DND-41 (cell line): ENCODE results near the gene SLC18A3.

Experiments
- ATAC-seq: fragments of 200-7000 bp; cut with Tn5 transposase; 3 replicates; pipeline ENCODE4 v1.9.1; 2021; ENCODE audit warnings: low read depth; ENCODE audit not compliant: insufficient read depth
- DNase-seq: peaks from one replicate; pipeline ENCODE4 v3.0.0-alpha.2; 2020
- H2AFZ ChIP-seq: 2 replicates; pipeline ENCODE4 v1.6.0; 2012; ENCODE audit warnings: low read depth, low read length
- H3K27ac ChIP-seq: 2 replicates; pipeline ENCODE4 v1.5.1; 2012; ENCODE audit warnings: low read length, inconsistent platforms
- H3K27me3 ChIP-seq: fragments of 200-600 bp; sonication (generic); 2 replicates; pipeline ENCODE4 v1.6.0; 2012; ENCODE audit warnings: low read length, mild to moderate bottlenecking, inconsistent platforms; ENCODE audit not compliant: insufficient read depth, poor library complexity
- H3K36me3 ChIP-seq: 2 replicates; pipeline ENCODE4 v1.5.1; 2012; ENCODE audit warnings: low read length, inconsistent platforms; ENCODE audit not compliant: insufficient read depth
- H3K4me1 ChIP-seq: 2 replicates; pipeline ENCODE4 v1.5.1; 2012; ENCODE audit warnings: mild to moderate bottlenecking, low read length; ENCODE audit not compliant: insufficient read depth
- H3K4me2 ChIP-seq: 2 replicates; pipeline ENCODE4 v1.6.0; 2012; ENCODE audit warnings: mild to moderate bottlenecking, moderate library complexity, low read length, inconsistent platforms; ENCODE audit not compliant: insufficient read depth
- H3K4me3 ChIP-seq, 2 experiments: fragments of 200-600 bp in 1 of 2; shearing (Covaris generic) in 1 of 2; 2 replicates each; pipeline ENCODE4 v1.5.1; 2012 to 2016; ENCODE audit warnings: inconsistent platforms in 2 of 2, low read length in 2 of 2, mild to moderate bottlenecking in 2 of 2, low read depth in 1 of 2, moderate library complexity in 1 of 2
- H3K79me2 ChIP-seq: 2 replicates; pipeline ENCODE4 v1.6.0; 2012; ENCODE audit warnings: low read length, inconsistent platforms; ENCODE audit not compliant: insufficient read depth
- H3K9ac ChIP-seq: 2 replicates; pipeline ENCODE4 v1.6.0; 2012; ENCODE audit warnings: low read depth, mild to moderate bottlenecking, inconsistent platforms, low read length, moderate library complexity
- H3K9me3 ChIP-seq: 2 replicates; pipeline ENCODE4 v1.5.1; 2012; ENCODE audit warnings: low read length, moderate library complexity, mild to moderate bottlenecking, inconsistent platforms; ENCODE audit not compliant: insufficient read depth, severe bottlenecking
- H4K20me1 ChIP-seq: 2 replicates; pipeline ENCODE4 v1.6.0; 2012; ENCODE audit warnings: low read length; ENCODE audit not compliant: insufficient read depth
- CTCF ChIP-seq: IDR thresholded peaks from 2 replicates; pipeline ENCODE4 v1.5.1; 2012; ENCODE audit warnings: borderline replicate concordance, low read length, moderate library complexity, mild to moderate bottlenecking; ENCODE audit not compliant: poor library complexity, severe bottlenecking; ENCODE audit errors: extremely low read depth
- EZH2 ChIP-seq: IDR thresholded peaks from 3 replicates; pipeline ENCODE4 v1.6.1; 2012; ENCODE audit warnings: borderline replicate concordance, low read depth, mild to moderate bottlenecking, moderate library complexity, low read length, inconsistent platforms; ENCODE audit not compliant: severe bottlenecking

SLC18A3 gene

GRCh38 chr10:49615213-49615612 is 5.1 kb downstream of the SLC18A3 start:
- no peaks in the 10 kb centered on the region for H3K79me2 ChIP-seq
- no peak for DNase-seq
- H3K4me3 ChIP-seq = no peak overlapping the region
- TF ChIP-seq EZH2 (no peak), CTCF (no peak)
- no peak for ATAC-seq
- H2AFZ ChIP-seq = no peak overlapping the region
- no peak overlapping the region for H3K9ac ChIP-seq
- no peak overlapping the region for H3K4me2 ChIP-seq
- no peaks in the 10 kb centered on the region for H3K9me3 ChIP-seq
- no peaks in the 10 kb centered on the region for H3K4me1 ChIP-seq
- no peaks in the 10 kb centered on the region for H3K27me3 ChIP-seq
- no peaks in the 10 kb centered on the region for H3K36me3 ChIP-seq
- H3K27ac ChIP-seq = no peak overlapping the region
- H4K20me1 ChIP-seq = no peaks in the 10 kb centered on the region

DNA sequence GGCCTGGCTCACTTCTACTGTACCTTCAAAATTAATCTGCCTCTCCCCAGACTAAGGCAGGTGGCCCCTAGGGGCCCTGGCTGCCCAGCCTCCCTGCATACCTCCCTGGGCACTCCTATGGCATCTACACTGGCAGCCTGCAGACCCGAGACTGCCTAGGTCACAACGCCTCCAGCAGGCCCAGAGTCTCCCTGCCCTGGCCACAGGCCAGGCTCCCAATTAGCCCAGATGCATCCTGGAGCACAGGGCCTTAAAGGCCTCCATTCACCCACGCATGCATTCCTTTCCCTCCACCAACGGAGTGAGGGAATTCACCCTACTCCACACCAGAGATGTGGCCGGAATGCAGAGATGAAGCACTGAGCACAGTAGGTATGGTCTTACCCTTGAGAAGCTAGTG is 5.6 kb downstream of the SLC18A3 start:
- H3K4me2 ChIP-seq = no peak overlapping the region

GRCh38 chr10:49616421-49617101 is 6.5 kb downstream of the SLC18A3 start:
- no peaks in the 10 kb centered on the region for H3K27me3 ChIP-seq
- no peak overlapping the region for H3K27ac ChIP-seq
- ATAC-seq (no peak), DNase-seq (no peak)
- TF ChIP-seq EZH2 (no peak), CTCF (no peak)
- H4K20me1 ChIP-seq = no peaks in the 10 kb centered on the region; the same call in 1 of the 2 replicates
- H2AFZ ChIP-seq = no peak overlapping the region
- no peaks in the 10 kb centered on the region for H3K4me1 ChIP-seq
- H3K79me2 ChIP-seq = no peaks in the 10 kb centered on the region
- no peaks in the 10 kb centered on the region for H3K36me3 ChIP-seq
- H3K9ac ChIP-seq = no peak overlapping the region
- H3K4me3 ChIP-seq = no peak overlapping the region
- no peaks in the 10 kb centered on the region for H3K9me3 ChIP-seq
- H3K4me2 ChIP-seq = no peak overlapping the region

More for the DNA sequence above, 5.6 kb downstream of the SLC18A3 start:
- no peaks in the 10 kb centered on the region for H3K27me3 ChIP-seq
- TF ChIP-seq CTCF (no peak), EZH2 (no peak)
- H3K4me1 ChIP-seq = no peaks in the 10 kb centered on the region
- DNase-seq (no peak), ATAC-seq (no peak)
- no peaks in the 10 kb centered on the region for H3K9me3 ChIP-seq
- H2AFZ ChIP-seq = no peak overlapping the region
- H3K36me3 ChIP-seq = no peaks in the 10 kb centered on the region
- H3K27ac ChIP-seq = no peak overlapping the region
- H4K20me1 ChIP-seq = no peaks in the 10 kb centered on the region
- no peaks in the 10 kb centered on the region for H3K79me2 ChIP-seq
- no peak overlapping the region for H3K9ac ChIP-seq
- H3K4me3 ChIP-seq = no peak overlapping the region
